22Rv1 (cell line): Measurements from ENCODE around the gene ZNF212.
"Not testable (repeated sequence)": the region's sequence is repeated elsewhere in the genome, so short reads cannot be mapped to it uniquely, and the experiment has no call there.

Source experiments
- H3K27ac ChIP-seq: fragments of 450-650 bp; 2 replicates; pipeline ENCODE4 v1.5.1; 2017
- CTCF ChIP-seq: fragments of 450-650 bp; IDR thresholded peaks from 2 replicates; pipeline ENCODE4 v1.5.1; 2017; ENCODE audit warnings: mild to moderate bottlenecking
- ZFX ChIP-seq: fragments of 450-650 bp; IDR thresholded peaks from 2 replicates; pipeline ENCODE4 v1.6.1; 2017; ENCODE audit warnings: antibody characterized with exemption, borderline replicate concordance

The ZNF212 gene

GRCh38 chr7:149223176-149223575 is 16.3 kb upstream of the ZNF212 start:
- no peak for TF ChIP-seq ZFX
- TF ChIP-seq CTCF = no peak
- H3K27ac ChIP-seq = no peak overlapping the region

- TF ChIP-seq ZFX (no peak), CTCF (no peak)
- H3K27ac ChIP-seq = no peak overlapping the region
Measured at GRCh38 chr7:149223761-149224160, 15.7 kb upstream of the ZNF212 start.

- H3K27ac ChIP-seq = no peak overlapping the region
- TF ChIP-seq ZFX (no peak), CTCF (no peak)
Measured at GRCh38 chr7:149224352-149224751, 15.1 kb upstream of the ZNF212 start.

GRCh38 chr7:149225106-149225505 is 14.3 kb upstream of the ZNF212 start:
- TF ChIP-seq CTCF (no peak), ZFX (no peak)
- no peak overlapping the region for H3K27ac ChIP-seq

- TF ChIP-seq CTCF (no peak), ZFX (no peak)
- no peak overlapping the region for H3K27ac ChIP-seq
Measured at GRCh38 chr7:149225656-149226055, 13.8 kb upstream of the ZNF212 start.

- not testable (repeated sequence) for H3K27ac ChIP-seq
Measured at GRCh38 chr7:149226366-149226765, 13.1 kb upstream of the ZNF212 start.

- no peak overlapping the region for H3K27ac ChIP-seq
- no peak for TF ChIP-seq ZFX
- no peak for TF ChIP-seq CTCF
Measured at GRCh38 chr7:149226840-149227494, 12.5 kb upstream of the ZNF212 start.

GRCh38 chr7:149228831-149229471 is 10.5 kb upstream of the ZNF212 start:
- H3K27ac ChIP-seq = peak overlapping the region; percentile 7; the same call in 1 of the 2 replicates
- TF ChIP-seq CTCF (no peak), ZFX (no peak)
